Measurements from ENCODE around the gene DGAT2L6.

DGAT2L6 gene

GRCh38 chrX:70172964-70173363, 4.3 kb upstream of the DGAT2L6 start:
- no peak overlapping the region for H3K4ac ChIP-seq (ENCODE audit: low read depth, low read length)
- H3K4me2 ChIP-seq (ENCODE audit: low read length) = no peak overlapping the region
- H2BK120ac ChIP-seq (ENCODE audit: low read depth, low read length) = no peak overlapping the region
- H3K18ac ChIP-seq (ENCODE audit: low read length) = no peak overlapping the region
- no peak overlapping the region for H2AK5ac ChIP-seq (ENCODE audit: low read length)
- no peaks in the 10 kb centered on the region for H3K36me3 ChIP-seq (ENCODE audit: control insufficient read depth, insufficient read depth, low read length)
- no peak overlapping the region for H2BK5ac ChIP-seq (ENCODE audit: low read length)
- H3K9ac ChIP-seq (ENCODE audit: low read length) = no peak overlapping the region
- H3K4me1 ChIP-seq (ENCODE audit: control insufficient read depth, low read depth, low read length) = no peaks in the 10 kb centered on the region
- no peak overlapping the region for H4K8ac ChIP-seq (ENCODE audit: low read depth, low read length)
- H3K56ac ChIP-seq (ENCODE audit: low read length) = no peak overlapping the region
- no peak overlapping the region for H3K27ac ChIP-seq (ENCODE audit: low read depth, low read length)
- H3K79me2 ChIP-seq (ENCODE audit: control insufficient read depth, insufficient read depth, low read length) = no peaks in the 10 kb centered on the region
- H3K79me1 ChIP-seq (ENCODE audit: low read length) = no peaks in the 10 kb centered on the region
- no CpG with 5 or more reads among the region's 4 CpGs for WGBS (ENCODE audit: extremely low coverage, insufficient coverage, low lambda C conversion rate)
- no peaks in the 10 kb centered on the region for H3K27me3 ChIP-seq (ENCODE audit: insufficient read depth, low read length, poor library complexity)
- no peak overlapping the region for H2BK15ac ChIP-seq (replicated peaks; ENCODE audit: low read depth)
- no peak overlapping the region for H3K4me3 ChIP-seq (ENCODE audit: low read length)
- no peak overlapping the region for H3K23ac ChIP-seq (ENCODE audit: low read length)
- H4K5ac ChIP-seq (ENCODE audit: low read length) = no peak overlapping the region
- DNase-seq = peak; percentile 18

GRCh38 chrX:70174754-70175153, 2.5 kb upstream of the DGAT2L6 start:
- no peak overlapping the region for H3K4me2 ChIP-seq (ENCODE audit: low read length)
- no peak overlapping the region for H3K18ac ChIP-seq (ENCODE audit: low read length)
- H3K9ac ChIP-seq (ENCODE audit: low read length) = no peak overlapping the region
- WGBS (ENCODE audit: extremely low coverage, insufficient coverage, low lambda C conversion rate) = no CpG with 5 or more reads among the region's 4 CpGs
- H3K23ac ChIP-seq (ENCODE audit: low read length) = no peak overlapping the region
- no peak overlapping the region for H4K8ac ChIP-seq (ENCODE audit: low read depth, low read length)
- no peak overlapping the region for H3K56ac ChIP-seq (ENCODE audit: low read length)
- H3K27ac ChIP-seq (ENCODE audit: low read depth, low read length) = no peak overlapping the region
- no peak overlapping the region for H2BK120ac ChIP-seq (ENCODE audit: low read depth, low read length)
- H3K4me1 ChIP-seq (ENCODE audit: control insufficient read depth, low read depth, low read length) = no peaks in the 10 kb centered on the region
- H3K4ac ChIP-seq (ENCODE audit: low read depth, low read length) = no peak overlapping the region
- no peak overlapping the region for H2AK5ac ChIP-seq (ENCODE audit: low read length)
- H4K5ac ChIP-seq (ENCODE audit: low read length) = no peak overlapping the region
- no peak overlapping the region for H2BK5ac ChIP-seq (ENCODE audit: low read length)
- no peaks in the 10 kb centered on the region for H3K27me3 ChIP-seq (ENCODE audit: insufficient read depth, low read length, poor library complexity)
- no peak overlapping the region for H3K4me3 ChIP-seq (ENCODE audit: low read length)
- no peak overlapping the region for H2BK15ac ChIP-seq (replicated peaks; ENCODE audit: low read depth)
- no peaks in the 10 kb centered on the region for H3K36me3 ChIP-seq (ENCODE audit: control insufficient read depth, insufficient read depth, low read length)
- no peaks in the 10 kb centered on the region for H3K79me1 ChIP-seq (ENCODE audit: low read length)
- no peak for DNase-seq
- no peaks in the 10 kb centered on the region for H3K79me2 ChIP-seq (ENCODE audit: control insufficient read depth, insufficient read depth, low read length)

- Histone ChIP-seq H3K4me1 (ENCODE audit: control insufficient read depth, low read depth, low read length) (no peaks in the 10 kb centered on the region), H3K4me2 (ENCODE audit: low read length) (no peak overlapping the region), H3K27me3 (ENCODE audit: insufficient read depth, low read length, poor library complexity) (no peaks in the 10 kb centered on the region), H2BK120ac (ENCODE audit: low read depth, low read length) (no peak overlapping the region), H3K79me1 (ENCODE audit: low read length) (no peaks in the 10 kb centered on the region), H3K27ac (ENCODE audit: low read depth, low read length) (no peak overlapping the region), H3K9ac (ENCODE audit: low read length) (no peak overlapping the region), H3K4ac (ENCODE audit: low read depth, low read length) (no peak overlapping the region), H3K79me2 (ENCODE audit: control insufficient read depth, insufficient read depth, low read length) (no peaks in the 10 kb centered on the region), H3K23ac (ENCODE audit: low read length) (no peak overlapping the region), H3K18ac (ENCODE audit: low read length) (no peak overlapping the region), H3K36me3 (ENCODE audit: control insufficient read depth, insufficient read depth, low read length) (no peaks in the 10 kb centered on the region), H3K56ac (ENCODE audit: low read length) (no peak overlapping the region), H2BK5ac (ENCODE audit: low read length) (no peak overlapping the region), H4K5ac (ENCODE audit: low read length) (no peak overlapping the region), H2BK15ac (replicated peaks; ENCODE audit: low read depth) (no peak overlapping the region), H4K8ac (ENCODE audit: low read depth, low read length) (no peak overlapping the region), H3K4me3 (ENCODE audit: low read length) (no peak overlapping the region), H2AK5ac (ENCODE audit: low read length) (no peak overlapping the region)
- no peak for DNase-seq
- no CpG with 5 or more reads among the region's 7 CpGs for WGBS (ENCODE audit: extremely low coverage, insufficient coverage, low lambda C conversion rate)
Measured at GRCh38 chrX:70175338-70175737, 1.9 kb upstream of the DGAT2L6 start.

- H2BK15ac ChIP-seq (replicated peaks; ENCODE audit: low read depth) = no peak overlapping the region
- H3K79me2 ChIP-seq (ENCODE audit: control insufficient read depth, insufficient read depth, low read length) = no peaks in the 10 kb centered on the region
- H3K4ac ChIP-seq (ENCODE audit: low read depth, low read length) = no peak overlapping the region
- no peak overlapping the region for H2AK5ac ChIP-seq (ENCODE audit: low read length)
- no peak overlapping the region for H3K23ac ChIP-seq (ENCODE audit: low read length)
- no peak overlapping the region for H2BK5ac ChIP-seq (ENCODE audit: low read length)
- H3K4me1 ChIP-seq (ENCODE audit: control insufficient read depth, low read depth, low read length) = no peaks in the 10 kb centered on the region
- DNase-seq = no peak
- H4K8ac ChIP-seq (ENCODE audit: low read depth, low read length) = no peak overlapping the region
- H3K4me2 ChIP-seq (ENCODE audit: low read length) = no peak overlapping the region
- no CpG with 5 or more reads among the region's 5 CpGs for WGBS (ENCODE audit: extremely low coverage, insufficient coverage, low lambda C conversion rate)
- no peak overlapping the region for H3K4me3 ChIP-seq (ENCODE audit: low read length)
- H3K9ac ChIP-seq (ENCODE audit: low read length) = no peak overlapping the region
- no peak overlapping the region for H2BK120ac ChIP-seq (ENCODE audit: low read depth, low read length)
- H3K27ac ChIP-seq (ENCODE audit: low read depth, low read length) = no peak overlapping the region
- no peak overlapping the region for H3K56ac ChIP-seq (ENCODE audit: low read length)
- no peaks in the 10 kb centered on the region for H3K79me1 ChIP-seq (ENCODE audit: low read length)
- H3K18ac ChIP-seq (ENCODE audit: low read length) = no peak overlapping the region
- H3K36me3 ChIP-seq (ENCODE audit: control insufficient read depth, insufficient read depth, low read length) = no peaks in the 10 kb centered on the region
- H3K27me3 ChIP-seq (ENCODE audit: insufficient read depth, low read length, poor library complexity) = no peaks in the 10 kb centered on the region
- no peak overlapping the region for H4K5ac ChIP-seq (ENCODE audit: low read length)
Measured at GRCh38 chrX:70183091-70183490, 5.8 kb downstream of the DGAT2L6 start.

GRCh38 chrX:70190225-70190624, 12.9 kb downstream of the DGAT2L6 start:
- no peak for DNase-seq

GRCh38 chrX:70196961-70197720, 19.9 kb downstream of the DGAT2L6 start:
- Histone ChIP-seq H2BK120ac (ENCODE audit: low read depth, low read length) (no peak overlapping the region), H3K4me1 (ENCODE audit: control insufficient read depth, low read depth, low read length) (no peaks in the 10 kb centered on the region), H4K5ac (ENCODE audit: low read length) (no peak overlapping the region), H3K18ac (ENCODE audit: low read length) (no peak overlapping the region), H2AK5ac (ENCODE audit: low read length) (no peak overlapping the region), H3K4me2 (ENCODE audit: low read length) (no peak overlapping the region), H3K79me2 (ENCODE audit: control insufficient read depth, insufficient read depth, low read length) (no peaks in the 10 kb centered on the region), H2BK5ac (ENCODE audit: low read length) (no peak overlapping the region), H3K27ac (ENCODE audit: low read depth, low read length) (no peak overlapping the region), H3K9ac (ENCODE audit: low read length) (no peak overlapping the region), H3K27me3 (ENCODE audit: insufficient read depth, low read length, poor library complexity) (no peaks in the 10 kb centered on the region), H3K4ac (ENCODE audit: low read depth, low read length) (no peak overlapping the region), H2BK15ac (replicated peaks; ENCODE audit: low read depth) (no peak overlapping the region), H3K79me1 (ENCODE audit: low read length) (no peaks in the 10 kb centered on the region), H3K4me3 (ENCODE audit: low read length) (no peak overlapping the region), H3K36me3 (ENCODE audit: control insufficient read depth, insufficient read depth, low read length) (no peaks in the 10 kb centered on the region), H3K56ac (ENCODE audit: low read length) (no peak overlapping the region), H4K8ac (ENCODE audit: low read depth, low read length) (no peak overlapping the region), H3K23ac (ENCODE audit: low read length) (no peak overlapping the region)
- DNase-seq = peak; percentile 67
- WGBS (ENCODE audit: extremely low coverage, insufficient coverage, low lambda C conversion rate) = no CpG with 5 or more reads among the region's 12 CpGs

More at GRCh38 chrX:70190225-70190624, 12.9 kb downstream of the DGAT2L6 start:
- no peaks in the 10 kb centered on the region for H3K36me3 ChIP-seq (ENCODE audit: control insufficient read depth, insufficient read depth, low read length)
- H2AK5ac ChIP-seq (ENCODE audit: low read length) = no peak overlapping the region
- H3K4me3 ChIP-seq (ENCODE audit: low read length) = no peak overlapping the region
- H2BK15ac ChIP-seq (replicated peaks; ENCODE audit: low read depth) = no peak overlapping the region
- no peak overlapping the region for H3K4ac ChIP-seq (ENCODE audit: low read depth, low read length)
- H3K23ac ChIP-seq (ENCODE audit: low read length) = no peak overlapping the region
- H3K18ac ChIP-seq (ENCODE audit: low read length) = no peak overlapping the region
- no peak overlapping the region for H3K27ac ChIP-seq (ENCODE audit: low read depth, low read length)
- no peak overlapping the region for H3K9ac ChIP-seq (ENCODE audit: low read length)
- H4K5ac ChIP-seq (ENCODE audit: low read length) = no peak overlapping the region
- no peaks in the 10 kb centered on the region for H3K79me1 ChIP-seq (ENCODE audit: low read length)
- H3K56ac ChIP-seq (ENCODE audit: low read length) = no peak overlapping the region
- no peaks in the 10 kb centered on the region for H3K4me1 ChIP-seq (ENCODE audit: control insufficient read depth, low read depth, low read length)
- H3K27me3 ChIP-seq (ENCODE audit: insufficient read depth, low read length, poor library complexity) = no peaks in the 10 kb centered on the region
- no peak overlapping the region for H2BK120ac ChIP-seq (ENCODE audit: low read depth, low read length)
- H2BK5ac ChIP-seq (ENCODE audit: low read length) = no peak overlapping the region
- H3K4me2 ChIP-seq (ENCODE audit: low read length) = no peak overlapping the region
- H4K8ac ChIP-seq (ENCODE audit: low read depth, low read length) = no peak overlapping the region
- no peaks in the 10 kb centered on the region for H3K79me2 ChIP-seq (ENCODE audit: control insufficient read depth, insufficient read depth, low read length)

Measured in mesendoderm (in vitro differentiated cells).